HCT116 (cell line): ENCODE results near the gene ITGAV. TPM values are rescaled to one million over a fixed set of nuclear protein-coding genes. Genes with fewer than 3 reads are reported as not detected.

ENCODE experiments used
- ATAC-seq: fragments of 200-7000 bp; cut with Tn5 transposase; 2 replicates; pipeline ENCODE4 v1.9.1; 2020; ENCODE audit warnings: mild to moderate bottlenecking, moderate library complexity
- BruUV-seq: library from RNA; stranded (reverse); fragments of 400-500 nt; replicated peaks from 2 replicates; lab custom pipeline; 2021; lab: Mats Ljungman, UMichigan
- CTCF ChIA-PET: fragments of 300-600 bp; sonication (Branson Sonifier 250); formaldehyde crosslinking; loops from one replicate; lab custom pipeline; 2021; ENCODE audit warnings: antibody characterized with exemption; lab: Charles Lee
- POLR2A ChIA-PET: fragments of 300-600, 350-600 bp; sonication (Branson Sonifier 250); formaldehyde crosslinking; loops from one replicate; lab custom pipeline; 2021; ENCODE audit warnings: antibody characterized with exemption; lab: Charles Lee
- RAD21 ChIA-PET, 2 experiments: fragments of 300-600 bp; sonication (Branson Sonifier 250); formaldehyde crosslinking; loops; one replicate each; lab custom pipeline; 2023; ENCODE audit warnings: low total read pairs in 2 of 2; ENCODE audit not compliant: uncharacterized antibody in 2 of 2, unreplicated experiment in 2 of 2, low non-redundant PET in 1 of 2; lab: Charles Lee
- DNase-seq: peaks from one replicate; pipeline ENCODE4 v3.0.0-alpha.2; 2010; ENCODE audit warnings: low read depth, low spot score
- H2AFZ ChIP-seq: fragments of 200-600 bp; shearing (Covaris generic), sonication (generic); 2 replicates; pipeline ENCODE4 v1.6.1; 2017; ENCODE audit warnings: low read depth, mixed run types, mixed read lengths, antibody characterized with exemption, low read length; ENCODE audit not compliant: poor library complexity, severe bottlenecking
- H3K27ac ChIP-seq: 2 replicates; pipeline ENCODE4 v1.5.1; 2012; ENCODE audit warnings: low read depth, low read length
- H3K27me3 ChIP-seq: fragments of 200-600 bp; sonication (generic); 2 replicates; pipeline ENCODE4 v1.6.1; 2016; ENCODE audit warnings: mixed run types, low read length, mixed read lengths; ENCODE audit not compliant: insufficient read depth
- H3K36me3 ChIP-seq, 2 experiments: fragments of 200-500 bp in 1 of 2; fragments of 200-600 bp in 1 of 2; sonication (Bioruptor generic) in 1 of 2; sonication (generic) in 1 of 2; 2 replicates each; pipeline versions ENCODE4 v1.5.1 to v1.6.1; 2014 to 2016; ENCODE audit warnings: low read length in 2 of 2, inconsistent platforms in 1 of 2, mixed read lengths in 1 of 2, mixed run types in 1 of 2; ENCODE audit not compliant: insufficient read depth in 2 of 2, control insufficient read depth in 1 of 2
- H3K4me1 ChIP-seq, 2 experiments: fragments of 200-600 bp in 1 of 2; sonication (generic) in 1 of 2; 2 replicates each; pipeline versions ENCODE4 v1.5.1 to v1.6.1; 2012 to 2017; ENCODE audit warnings: low read length in 2 of 2, inconsistent platforms in 1 of 2, mild to moderate bottlenecking in 1 of 2, mixed read lengths in 1 of 2, mixed run types in 1 of 2, moderate library complexity in 1 of 2; ENCODE audit not compliant: insufficient read depth in 2 of 2, control insufficient read depth in 1 of 2
- H3K4me2 ChIP-seq: fragments of 200-600 bp; sonication (generic); 2 replicates; pipeline ENCODE4 v1.6.1; 2017; ENCODE audit warnings: mixed run types, low read length, mixed read lengths
- H3K4me3 ChIP-seq, 2 experiments: fragments of 200-600 bp in 1 of 2; sonication (generic) in 1 of 2; replicated peaks in 1 of 2; 2 replicates each; pipeline ENCODE4 v1.5.1; 2011 to 2016; ENCODE audit warnings: low read length in 2 of 2, control low read depth in 1 of 2, low read depth in 1 of 2, mild to moderate bottlenecking in 1 of 2, mixed read lengths in 1 of 2, mixed run types in 1 of 2
- H3K79me2 ChIP-seq: fragments of 200-600 bp; sonication (generic); 2 replicates; pipeline ENCODE4 v1.6.1; 2017; ENCODE audit warnings: mild to moderate bottlenecking, mixed run types, low read length, moderate library complexity, mixed read lengths; ENCODE audit not compliant: insufficient read depth
- H3K9ac ChIP-seq: fragments of 200-600 bp; sonication (generic); 2 replicates; pipeline ENCODE4 v1.6.1; 2016; ENCODE audit warnings: low read length, mixed read lengths
- H3K9me2 ChIP-seq: fragments of 200-600 bp; sonication (generic), shearing (Covaris generic); 2 replicates; pipeline ENCODE4 v1.6.1; 2017; ENCODE audit warnings: mixed run types, mild to moderate bottlenecking, moderate library complexity; ENCODE audit not compliant: insufficient read depth
- H3K9me3 ChIP-seq, 2 experiments: fragments of 200-500 bp in 1 of 2; fragments of 200-600 bp in 1 of 2; sonication (Bioruptor generic) in 1 of 2; sonication (generic) in 1 of 2; 2 replicates each; pipeline ENCODE4 v1.6.1; 2014 to 2017; ENCODE audit warnings: low read length in 2 of 2, mixed read lengths in 2 of 2, inconsistent platforms in 1 of 2, low read depth in 1 of 2, mild to moderate bottlenecking in 1 of 2, mixed run types in 1 of 2, moderate library complexity in 1 of 2; ENCODE audit not compliant: control insufficient read depth in 1 of 2, insufficient read depth in 1 of 2
- H4K20me1 ChIP-seq: fragments of 200-600 bp; sonication (generic), shearing (Covaris generic); 2 replicates; pipeline ENCODE4 v1.6.1; 2017; ENCODE audit warnings: mixed run types, mild to moderate bottlenecking, moderate library complexity; ENCODE audit not compliant: insufficient read depth
- CBX3 ChIP-seq: IDR thresholded peaks from 2 replicates; pipeline ENCODE4 v1.6.1; 2012; ENCODE audit warnings: low read depth
- EGR1 ChIP-seq: IDR thresholded peaks from 2 replicates; pipeline ENCODE4 v1.6.1; 2012; ENCODE audit warnings: low read depth
- ELF1 ChIP-seq: IDR thresholded peaks from 2 replicates; pipeline ENCODE4 v1.6.1; 2012; ENCODE audit warnings: low read depth, borderline replicate concordance
- EZH2 ChIP-seq: fragments of 200-600 bp; sonication (generic); IDR thresholded peaks from 2 replicates; pipeline ENCODE4 v1.6.1; 2017; ENCODE audit warnings: antibody characterized with exemption, mixed run types
- EZH2phosphoT487 ChIP-seq: fragments of 200-600 bp; IDR thresholded peaks from 2 replicates; pipeline ENCODE4 v1.6.1; 2018; ENCODE audit warnings: antibody characterized with exemption, borderline replicate concordance
- FOSL1 ChIP-seq: IDR thresholded peaks from 2 replicates; pipeline ENCODE4 v1.6.1; 2012; ENCODE audit warnings: low read depth
- JUND ChIP-seq: IDR thresholded peaks from 2 replicates; pipeline ENCODE4 v1.6.1; 2012
- MAX ChIP-seq: IDR thresholded peaks from 2 replicates; pipeline ENCODE4 v1.6.1; 2012
- POLR2A ChIP-seq: IDR thresholded peaks from 2 replicates; pipeline ENCODE4 v1.7.0; 2011; ENCODE audit warnings: borderline replicate concordance; ENCODE audit not compliant: insufficient read depth, insufficient read length; ENCODE audit errors: extremely low read depth
- POLR2AphosphoS5 ChIP-seq: IDR thresholded peaks from 2 replicates; pipeline ENCODE4 v1.6.1; 2011; ENCODE audit warnings: mild to moderate bottlenecking, low read depth, low read length, moderate library complexity
- RAD21 ChIP-seq: IDR thresholded peaks from 2 replicates; pipeline ENCODE4 v1.6.1; 2012; ENCODE audit warnings: low read depth, mild to moderate bottlenecking
- REST ChIP-seq: IDR thresholded peaks from 2 replicates; pipeline ENCODE4 v1.6.1; 2012; ENCODE audit warnings: low read depth
- SIN3A ChIP-seq: IDR thresholded peaks from 2 replicates; pipeline ENCODE4 v1.6.1; 2012; ENCODE audit warnings: low read depth
- SP1 ChIP-seq: IDR thresholded peaks from 2 replicates; pipeline ENCODE4 v1.6.1; 2012; ENCODE audit warnings: low read depth
- SRF ChIP-seq: IDR thresholded peaks from 2 replicates; pipeline ENCODE4 v1.6.1; 2012; ENCODE audit warnings: low read depth
- TCF7L2 ChIP-seq: IDR thresholded peaks from 2 replicates; pipeline ENCODE4 v1.7.0; 2011; ENCODE audit warnings: borderline replicate concordance, inconsistent platforms; ENCODE audit not compliant: insufficient read depth, insufficient read length; ENCODE audit errors: extremely low read depth
- ZBTB33 ChIP-seq: IDR thresholded peaks from 2 replicates; pipeline ENCODE4 v1.6.1; 2011; ENCODE audit warnings: mild to moderate bottlenecking, low read length, moderate library complexity; ENCODE audit not compliant: insufficient replicate concordance; ENCODE audit errors: extremely low read depth
- ZFX ChIP-seq: fragments of 450-650 bp; IDR thresholded peaks from 2 replicates; pipeline ENCODE4 v1.6.1; 2017
- intact Hi-C: fragments of 100-400 bp; cut with micrococcal nuclease; formaldehyde crosslinking; loops from 2 replicates; pipeline ENCODE4 v1.10.0; 2022
- total RNA-seq: library from RNA; stranded (reverse); gene quantifications from one replicate; pipeline ENCODE4 v1.2.1, GENCODE V29; 2021; ENCODE audit not compliant: unreplicated experiment

ITGAV gene
- total RNA-seq, 1 experiment from 2014 or later, result 36.3 TPM

GRCh38 chr2:186725783-186726182, 135.9 kb downstream of the ITGAV start:
- BruUV-seq, result no TSS peak
- no peaks in the 10 kb centered on the region for H4K20me1 ChIP-seq
- H2AFZ ChIP-seq, result no peak overlapping the region
- H3K36me3 ChIP-seq, result no peaks in the 10 kb centered on the region
- no peak overlapping the region for H3K4me2 ChIP-seq
- no peak for ATAC-seq
- no peaks in the 10 kb centered on the region for H3K79me2 ChIP-seq
- H3K4me3 ChIP-seq, result no peak overlapping the region
- ChIA-PET POLR2A (no interaction called here), CTCF (no interaction called here), RAD21 (no interaction called here)
- no peaks in the 10 kb centered on the region for H3K4me1 ChIP-seq
- no peak overlapping the region for H3K27ac ChIP-seq
- no peak for DNase-seq
- H3K9ac ChIP-seq, result no peak overlapping the region
- no peaks in the 10 kb centered on the region for H3K27me3 ChIP-seq
- H3K9me3 ChIP-seq, result no peaks in the 10 kb centered on the region
- TF ChIP-seq FOSL1 (no peak), EGR1 (no peak), ELF1 (no peak), TCF7L2 (no peak), RAD21 (no peak), ZBTB33 (no peak)
- no peaks in the 10 kb centered on the region; the same call in 1 of the 2 replicates for H3K9me2 ChIP-seq
- intact Hi-C loops, result no loop called here

GRCh38 chr2:186726938-186727337, 137.1 kb downstream of the ITGAV start:
- ChIA-PET RAD21 (no interaction called here), POLR2A (no interaction called here), CTCF (no interaction called here)
- no peak for DNase-seq
- no peak for ATAC-seq
- Histone ChIP-seq H4K20me1 (no peaks in the 10 kb centered on the region), H3K4me2 (no peak overlapping the region), H3K9me3 (no peaks in the 10 kb centered on the region; a peak in 1 of 4 replicates), H3K4me3 (no peak overlapping the region), H2AFZ (no peak overlapping the region), H3K79me2 (no peaks in the 10 kb centered on the region), H3K9me2 (no peaks in the 10 kb centered on the region; the same call in 1 of the 2 replicates), H3K4me1 (no peaks in the 10 kb centered on the region), H3K27me3 (no peaks in the 10 kb centered on the region), H3K27ac (no peak overlapping the region), H3K9ac (no peak overlapping the region), H3K36me3 (no peaks in the 10 kb centered on the region)
- BruUV-seq, result no TSS peak
- intact Hi-C loops, result no loop called here
- TF ChIP-seq SP1 (no peak), JUND (no peak), POLR2A (no peak), RAD21 (no peak), EZH2 (no peak), MAX (no peak), POLR2AphosphoS5 (no peak), SRF (no peak), ZFX (no peak), CBX3 (no peak), REST (no peak), EZH2phosphoT487 (no peak), SIN3A (no peak), EGR1 (no peak)
